HepG2 (cell line): Measurements from ENCODE around the gene PRR19. TPM values are rescaled to one million over a fixed set of nuclear protein-coding genes. Genes with fewer than 3 reads are reported as not detected.

Experiments used
- ARNT2 ChIP-seq: sonication (generic); formaldehyde crosslinking; IDR thresholded peaks from 2 replicates; pipeline ENCODE4 v1.8.0; 2022; ENCODE audit warnings: mild to moderate bottlenecking, low read depth, missing genetic modification reagents, moderate library complexity
- BRCA1 ChIP-seq: sonication (generic); formaldehyde crosslinking; IDR thresholded peaks from 2 replicates; pipeline ENCODE4 v1.4.0; 2020; ENCODE audit warnings: missing genetic modification reagents
- DDIT3 ChIP-seq: sonication (generic); formaldehyde crosslinking; IDR thresholded peaks from 2 replicates; pipeline ENCODE4 v1.4.0; 2020; ENCODE audit warnings: mild to moderate bottlenecking, missing genetic modification reagents
- GATA4 ChIP-seq: sonication (generic); IDR thresholded peaks from 2 replicates; pipeline ENCODE4 v1.6.1; 2016; ENCODE audit warnings: antibody characterized with exemption, low read depth, borderline replicate concordance
- GTF2F1 ChIP-seq: fragments of 150-350 bp; IDR thresholded peaks from 2 replicates; pipeline ENCODE4 v1.6.1; 2014; ENCODE audit warnings: low read length
- HMGA1 ChIP-seq: sonication (generic); formaldehyde crosslinking; conservative IDR thresholded peaks from 2 replicates; pipeline ENCODE4 v1.4.0; 2020; ENCODE audit warnings: missing genetic modification reagents
- HNF4G ChIP-seq, 2 experiments: sonication (generic) in 1 of 2; formaldehyde crosslinking in 1 of 2; IDR thresholded peaks; 2 replicates each; pipeline versions ENCODE4 v1.4.0 to v1.6.1; 2011 to 2020; ENCODE audit warnings: borderline replicate concordance in 2 of 2, low read depth in 2 of 2, mild to moderate bottlenecking in 2 of 2, low read length in 1 of 2, missing genetic modification reagents in 1 of 2, moderate library complexity in 1 of 2
- KMT2A ChIP-seq: sonication (generic); formaldehyde crosslinking; IDR thresholded peaks from 2 replicates; pipeline ENCODE4 v1.4.0; 2020; ENCODE audit warnings: missing genetic modification reagents
- MEF2D ChIP-seq: sonication (generic); formaldehyde crosslinking; IDR thresholded peaks from 2 replicates; pipeline ENCODE4 v1.5.1; 2020; ENCODE audit warnings: mild to moderate bottlenecking, missing genetic modification reagents
- MEIS2 ChIP-seq: sonication (generic); formaldehyde crosslinking; IDR thresholded peaks from 2 replicates; pipeline ENCODE4 v1.9.0; 2021; ENCODE audit warnings: mild to moderate bottlenecking, missing genetic modification reagents
- MLLT10 ChIP-seq: sonication (generic); formaldehyde crosslinking; IDR thresholded peaks from 2 replicates; pipeline ENCODE4 v1.4.0; 2020; ENCODE audit warnings: missing genetic modification reagents
- MYC ChIP-seq: sonication (generic); formaldehyde crosslinking; IDR thresholded peaks from 2 replicates; pipeline ENCODE4 v1.9.0; 2021; ENCODE audit warnings: missing genetic modification reagents, borderline replicate concordance
- NCOA1 ChIP-seq: sonication (generic); formaldehyde crosslinking; IDR thresholded peaks from 2 replicates; pipeline ENCODE4 v1.9.0; 2021; ENCODE audit warnings: missing genetic modification reagents
- NCOR1 ChIP-seq: fragments of 200-600 bp; sonication (generic); IDR thresholded peaks from 2 replicates; pipeline ENCODE4 v1.7.0; 2017; ENCODE audit warnings: antibody characterized with exemption, low read length, borderline replicate concordance
- PATZ1 ChIP-seq: sonication (generic); formaldehyde crosslinking; IDR thresholded peaks from 2 replicates; pipeline ENCODE4 v1.4.0; 2020; ENCODE audit warnings: missing genetic modification reagents
- PHF5A ChIP-seq: IDR thresholded peaks from one replicate; pipeline ENCODE4 v1.6.1; 2018; ENCODE audit warnings: low read depth, missing genetic modification reagents; ENCODE audit not compliant: unreplicated experiment
- PRPF4 ChIP-seq: fragments of 200-400 bp; formaldehyde crosslinking; IDR thresholded peaks from 2 replicates; pipeline ENCODE4 v1.6.1; 2016; ENCODE audit warnings: low read length, low read depth; ENCODE audit not compliant: poor library complexity, severe bottlenecking
- RAD21 ChIP-seq: fragments of 450-650 bp; formaldehyde crosslinking; IDR thresholded peaks from 2 replicates; pipeline ENCODE4 v1.5.0; 2020; ENCODE audit warnings: mild to moderate bottlenecking
- TMF1 ChIP-seq: sonication (generic); formaldehyde crosslinking; IDR thresholded peaks from 2 replicates; pipeline ENCODE4 v1.8.1; 2022; ENCODE audit warnings: low read depth, missing genetic modification reagents
- XBP1 ChIP-seq: sonication (generic); formaldehyde crosslinking; IDR thresholded peaks from 2 replicates; pipeline ENCODE4 v1.5.0; 2020; ENCODE audit warnings: missing genetic modification reagents
- ZBTB2 ChIP-seq: sonication (generic); formaldehyde crosslinking; IDR thresholded peaks from 2 replicates; pipeline ENCODE4 v1.8.0; 2022; ENCODE audit warnings: low read depth, missing genetic modification reagents
- ZNF235 ChIP-seq: sonication (generic); formaldehyde crosslinking; IDR thresholded peaks from 2 replicates; pipeline ENCODE4 v1.8.1; 2023; ENCODE audit warnings: mild to moderate bottlenecking, missing genetic modification reagents, borderline replicate concordance
- ZNF251 ChIP-seq: sonication (generic); formaldehyde crosslinking; IDR thresholded peaks from 2 replicates; pipeline ENCODE4 v1.9.0; 2021; ENCODE audit warnings: mild to moderate bottlenecking, missing genetic modification reagents
- ZNF33A ChIP-seq: sonication (generic); formaldehyde crosslinking; IDR thresholded peaks from 2 replicates; pipeline ENCODE4 v1.5.1; 2020; ENCODE audit warnings: missing genetic modification reagents, mild to moderate bottlenecking, moderate library complexity, borderline replicate concordance
- ZNF530 ChIP-seq: sonication (generic); formaldehyde crosslinking; IDR thresholded peaks from 2 replicates; pipeline ENCODE4 v1.5.0; 2020; ENCODE audit warnings: low read depth, mild to moderate bottlenecking, missing genetic modification reagents
- ZNF644 ChIP-seq: IDR thresholded peaks from 2 replicates; pipeline ENCODE4 v1.6.1; 2016; ENCODE audit warnings: low read depth
- ZSCAN30 ChIP-seq: sonication (generic); formaldehyde crosslinking; IDR thresholded peaks from 2 replicates; pipeline ENCODE4 v1.5.0; 2020; ENCODE audit warnings: mild to moderate bottlenecking, missing genetic modification reagents
- polyA plus RNA-seq, 8 experiments: library from polyadenylated mRNA; depleted of rRNA in 3 of 8; stranded (reverse) in 7 of 8; unstranded in 1 of 8; fragments of >200 nt; fragmentation: Illumina TruSeq in 4 of 8; extraction: Trizol in 4 of 8; gene quantifications; 2 replicates each; pipeline versions ENCODE4 v1.2.1 to v1.2.3, GENCODE V29; 2011 to 2016; ENCODE audit warnings: low read depth in 4 of 8, missing spikeins in 1 of 8, mixed read lengths in 1 of 8; ENCODE audit not compliant: insufficient read depth in 1 of 8
- total RNA-seq, 5 experiments: library from RNA; depleted of rRNA; stranded (reverse); fragments of >200 nt; fragmentation: Illumina TruSeq; extraction: Trizol; gene quantifications; 2 replicates each; pipeline ENCODE4 v1.2.3, GENCODE V29; 2016; ENCODE audit warnings: low read depth in 1 of 5
- TF ChIP-seq, protein P1 (sequence below): sonication (generic); formaldehyde crosslinking; IDR thresholded peaks from 2 replicates; pipeline ENCODE4 v1.5.1; 2020; ENCODE audit warnings: missing genetic modification reagents, mild to moderate bottlenecking, borderline replicate concordance

Gene PRR19
- total and polyA plus RNA-seq, 2 of the 13 experiments (the other 11 are each of a cell fraction or from before 2014, with no cell fraction given): 0.21 to 0.33 TPM

GRCh38 chr19:42325308-42325895 lies 23.5 kb downstream of the PRR19 start, which contains the start of gene MEGF8 (continued):
- TF ChIP-seq ZNF530 (no peak), HNF4G (IDR thresholded peaks at IDR 0.05; ENCODE audit: borderline replicate concordance, low read depth, low read length) (no peak), HNF4G (CRISPR knock-in tag; IDR thresholded peaks at IDR 0.05; ENCODE audit: borderline replicate concordance, low read depth) (no peak), MEIS2 (no peak), ZNF251 (CRISPR knock-in tag) (no peak), ZSCAN30 (CRISPR knock-in tag) (no peak), ARNT2 (CRISPR knock-in tag) (no peak; the same call in 1 of the 2 replicates), PRPF4 (no peak), ZNF33A (CRISPR knock-in tag) (no peak), GTF2F1 (no peak), MLLT10 (CRISPR knock-in tag) (no peak), DDIT3 (CRISPR knock-in tag) (no peak), ZBTB2 (CRISPR knock-in tag) (no peak; the same call in 1 of the 2 replicates), TMF1 (CRISPR knock-in tag) (no peak), GATA4 (no peak), HMGA1 (CRISPR knock-in tag) (no peak), BRCA1 (no peak), PATZ1 (peak; percentile 88), XBP1 (CRISPR knock-in tag) (no peak), PHF5A (CRISPR knock-in tag) (no peak), MYC (CRISPR knock-in tag) (peak; percentile 41; the same call in 1 of the 2 replicates), NCOR1 (no peak), MEF2D (CRISPR knock-in tag) (peak; percentile 55; the same call in 1 of the 2 replicates), NCOA1 (CRISPR knock-in tag) (no peak), KMT2A (0 out of 2 replicates have a peak, but pooled peaks have one; percentile 56), ZNF235 (CRISPR knock-in tag) (no peak), RAD21 (0 out of 2 replicates have a peak, but pooled peaks have one; percentile 4), ZNF644 (CRISPR knock-in tag) (no peak)
- TF ChIP-seq, protein P1, sequence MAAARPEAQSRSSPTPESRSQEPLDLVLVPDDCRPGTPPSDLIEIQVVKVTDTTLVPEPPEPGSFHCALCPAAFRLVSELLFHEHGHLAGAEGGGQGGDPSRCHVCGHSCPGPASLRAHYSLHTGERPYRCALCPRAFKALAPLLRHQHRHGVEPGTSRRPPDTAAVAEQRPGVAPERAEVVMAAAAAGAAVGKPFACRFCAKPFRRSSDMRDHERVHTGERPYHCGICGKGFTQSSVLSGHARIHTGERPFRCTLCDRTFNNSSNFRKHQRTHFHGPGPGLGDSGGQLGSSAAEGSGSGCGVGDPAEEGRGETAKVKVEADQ: peak; percentile 43; the same call in 1 of the 2 replicates
